K562 (cell line): ENCODE measurements around the gene IRF3.

Source experiments
- ELF4 ChIP-seq: fragments of 450-650 bp; formaldehyde crosslinking; IDR thresholded peaks from 2 replicates; pipeline ENCODE4 v1.4.0; 2022; ENCODE audit warnings: missing genetic modification characterization
- SAFB ChIP-seq: fragments of 200-400 bp; formaldehyde crosslinking; IDR thresholded peaks from 2 replicates; pipeline ENCODE4 v1.6.1; 2017; ENCODE audit warnings: low read depth, low read length, borderline replicate concordance
- TRIM28 ChIP-seq: fragments of 450-650 bp; IDR thresholded peaks from 2 replicates; pipeline ENCODE4 v1.6.1; 2017

- TF ChIP-seq SAFB (no peak), ELF4 (no peak), TRIM28 (no peak)
Measured at GRCh38 chr19:49690079-49690655, 24.5 kb upstream of the IRF3 start.
